Measurements from ENCODE around the gene STXBP5. TPM values are rescaled to one million over a fixed set of nuclear protein-coding genes. Genes with fewer than 3 reads are reported as not detected.
"Not testable (repeated sequence)": the region's sequence is repeated elsewhere in the genome, so short reads cannot be mapped to it uniquely, and the experiment has no call there.

Gene STXBP5
- total and polyA plus RNA-seq, 2 donors (not counting 1 experiment from before 2014, with no cell fraction given) = 4.6 to 24.1 TPM

DNA sequence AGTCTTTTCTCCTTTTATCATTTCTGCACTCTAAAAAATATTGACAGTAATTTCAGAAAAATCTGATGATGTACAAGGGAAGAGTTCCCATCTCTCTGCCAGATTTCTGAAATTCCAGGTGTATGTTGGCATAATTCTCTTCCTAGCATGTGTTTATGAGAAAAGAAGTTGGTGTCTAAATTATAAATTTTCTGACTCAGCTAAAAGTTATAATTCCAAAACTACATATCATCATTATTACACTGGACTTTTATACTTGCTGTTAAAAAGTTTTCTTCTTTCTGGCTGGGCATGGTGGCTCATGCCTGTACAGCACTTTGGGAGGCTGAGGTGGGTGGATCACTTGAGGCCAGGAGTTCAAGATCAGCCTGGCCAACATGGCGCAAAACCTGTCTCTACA lies 168.6 kb downstream of the STXBP5 start:
- H3K9me3 Mint-ChIP-seq (ENCODE audit: insufficient read depth) = no peaks in the 10 kb centered on the region
- no peaks in the 10 kb centered on the region for H3K9me3 ChIP-seq (ENCODE audit: control extremely low read depth in 1 of 3, control insufficient read depth in 2 of 3, insufficient read depth in 1 of 3, low read length in 2 of 3)
- H3K9ac ChIP-seq (ENCODE audit: low read length) = no peak overlapping the region
- ChIA-PET CTCF (no interaction called here), POLR2A (no interaction called here)
- DNase-seq (no peak), ATAC-seq (ENCODE audit: low read depth) (no peak)
- H3K79me2 ChIP-seq (ENCODE audit: control insufficient read depth, insufficient read depth, low read length) = no peaks in the 10 kb centered on the region
- no peaks in the 10 kb centered on the region for H4K20me1 ChIP-seq (ENCODE audit: control insufficient read depth, insufficient read depth, low read length, poor library complexity, severe bottlenecking)
- H3K27ac ChIP-seq (ENCODE audit: low read length in 2 of 2) = no peak overlapping the region
- H3K4me1 Mint-ChIP-seq = no peaks in the 10 kb centered on the region
- no peaks in the 10 kb centered on the region for H3K27me3 Mint-ChIP-seq
- intact Hi-C loops (cut with micrococcal nuclease) = no loop called here
- no peaks in the 10 kb centered on the region for H3K27me3 ChIP-seq (replicated peaks in 1 of 4; ENCODE audit: control extremely low read depth in 1 of 4, control insufficient read depth in 3 of 4, insufficient read depth in 4 of 4, low read length in 3 of 4)
- H3K4me2 ChIP-seq (replicated peaks; ENCODE audit: low read depth, low read length, poor library complexity, severe bottlenecking) = no peak overlapping the region
- no peaks in the 10 kb centered on the region for H3K4me1 ChIP-seq (ENCODE audit: control insufficient read depth in 2 of 2, insufficient read depth in 2 of 2, low read length in 2 of 2)
- H3K4me3 Mint-ChIP-seq = no peak overlapping the region
- WGBS (ENCODE audit: insufficient coverage) = 100% methylated on average over 1 of the region's 1 CpG
- H3K4me3 ChIP-seq (ENCODE audit: control extremely low read depth in 1 of 5, extremely low read depth in 1 of 5, insufficient read depth in 1 of 5, low read depth in 2 of 5, low read length in 4 of 5) = no peak overlapping the region
- H3K36me3 ChIP-seq (replicated peaks in 1 of 2; ENCODE audit: control extremely low read depth in 1 of 2, control insufficient read depth in 1 of 2, extremely low read depth in 1 of 2, insufficient read depth in 2 of 2, low read length in 1 of 2) = no peaks in the 10 kb centered on the region
- no peak overlapping the region for H3K27ac Mint-ChIP-seq
- no peak overlapping the region for H2AFZ ChIP-seq (ENCODE audit: insufficient read depth, low read depth, low read length, poor library complexity, severe bottlenecking)
- no peak for TF ChIP-seq EZH2 (IDR thresholded peaks at IDR 0.05; ENCODE audit: borderline replicate concordance, insufficient read depth, low read depth, low read length, poor library complexity, severe bottlenecking)
- TF ChIP-seq, protein P1, sequence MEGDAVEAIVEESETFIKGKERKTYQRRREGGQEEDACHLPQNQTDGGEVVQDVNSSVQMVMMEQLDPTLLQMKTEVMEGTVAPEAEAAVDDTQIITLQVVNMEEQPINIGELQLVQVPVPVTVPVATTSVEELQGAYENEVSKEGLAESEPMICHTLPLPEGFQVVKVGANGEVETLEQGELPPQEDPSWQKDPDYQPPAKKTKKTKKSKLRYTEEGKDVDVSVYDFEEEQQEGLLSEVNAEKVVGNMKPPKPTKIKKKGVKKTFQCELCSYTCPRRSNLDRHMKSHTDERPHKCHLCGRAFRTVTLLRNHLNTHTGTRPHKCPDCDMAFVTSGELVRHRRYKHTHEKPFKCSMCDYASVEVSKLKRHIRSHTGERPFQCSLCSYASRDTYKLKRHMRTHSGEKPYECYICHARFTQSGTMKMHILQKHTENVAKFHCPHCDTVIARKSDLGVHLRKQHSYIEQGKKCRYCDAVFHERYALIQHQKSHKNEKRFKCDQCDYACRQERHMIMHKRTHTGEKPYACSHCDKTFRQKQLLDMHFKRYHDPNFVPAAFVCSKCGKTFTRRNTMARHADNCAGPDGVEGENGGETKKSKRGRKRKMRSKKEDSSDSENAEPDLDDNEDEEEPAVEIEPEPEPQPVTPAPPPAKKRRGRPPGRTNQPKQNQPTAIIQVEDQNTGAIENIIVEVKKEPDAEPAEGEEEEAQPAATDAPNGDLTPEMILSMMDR (IDR thresholded peaks at IDR 0.05) = no peak

DNA sequence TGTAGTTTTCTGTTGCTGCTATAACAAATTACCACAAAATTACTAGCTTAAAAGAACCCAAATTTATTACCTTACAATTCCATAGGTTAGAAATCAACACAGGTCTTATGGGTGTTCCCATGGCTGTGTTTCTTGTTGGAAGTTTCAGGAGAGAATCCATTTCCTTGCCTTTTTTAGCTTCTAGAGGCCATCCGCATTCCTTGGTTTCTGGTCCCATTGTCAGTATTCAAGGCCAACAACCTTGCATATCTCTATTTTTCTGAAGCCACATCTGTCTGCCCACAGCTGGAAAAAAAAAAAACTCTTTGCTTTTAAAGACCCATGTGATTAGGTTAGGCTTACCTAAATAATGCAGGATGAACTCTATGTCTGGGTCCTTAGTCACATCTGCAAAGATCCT lies 174.6 kb downstream of the STXBP5 start:
- Histone ChIP-seq H3K27me3 (replicated peaks in 1 of 4; ENCODE audit: control extremely low read depth in 1 of 4, control insufficient read depth in 3 of 4, insufficient read depth in 4 of 4, low read length in 3 of 4) (no peaks in the 10 kb centered on the region), H3K9me3 (ENCODE audit: control extremely low read depth in 1 of 3, control insufficient read depth in 2 of 3, insufficient read depth in 1 of 3, low read length in 2 of 3) (no peaks in the 10 kb centered on the region), H4K20me1 (ENCODE audit: control insufficient read depth, insufficient read depth, low read length, poor library complexity, severe bottlenecking) (no peaks in the 10 kb centered on the region), H3K79me2 (ENCODE audit: control insufficient read depth, insufficient read depth, low read length) (no peaks in the 10 kb centered on the region), H3K27ac (ENCODE audit: low read length in 2 of 2) (no peak overlapping the region), H3K4me2 (replicated peaks; ENCODE audit: low read depth, low read length, poor library complexity, severe bottlenecking) (no peak overlapping the region), H3K9ac (ENCODE audit: low read length) (no peak overlapping the region), H3K4me3 (ENCODE audit: control extremely low read depth in 1 of 5, extremely low read depth in 1 of 5, insufficient read depth in 1 of 5, low read depth in 2 of 5, low read length in 4 of 5) (no peak overlapping the region), H3K4me1 (ENCODE audit: control insufficient read depth in 2 of 2, insufficient read depth in 2 of 2, low read length in 2 of 2) (no peaks in the 10 kb centered on the region), H3K36me3 (replicated peaks in 1 of 2; ENCODE audit: control extremely low read depth in 1 of 2, control insufficient read depth in 1 of 2, extremely low read depth in 1 of 2, insufficient read depth in 2 of 2, low read length in 1 of 2) (peaks cover 6% of the 10 kb centered on the region in 2 experiments), H2AFZ (ENCODE audit: insufficient read depth, low read depth, low read length, poor library complexity, severe bottlenecking) (no peak overlapping the region)
- TF ChIP-seq, protein P1 (IDR thresholded peaks at IDR 0.05) = no peak
- TF ChIP-seq EZH2 (IDR thresholded peaks at IDR 0.05; ENCODE audit: borderline replicate concordance, insufficient read depth, low read depth, low read length, poor library complexity, severe bottlenecking) = no peak
- ATAC-seq (ENCODE audit: low read depth) (no peak), DNase-seq (no peak)
- Mint-ChIP-seq H3K27me3 (no peaks in the 10 kb centered on the region), H3K4me1 (no peaks in the 10 kb centered on the region), H3K9me3 (ENCODE audit: insufficient read depth) (no peaks in the 10 kb centered on the region), H3K27ac (no peak overlapping the region), H3K4me3 (no peak overlapping the region)
- WGBS (ENCODE audit: insufficient coverage) = no CpG with 5 or more reads among the region's 1 CpG
- CTCF ChIA-PET = interaction anchor here (0.7 kb wide), 1 partner anchor 14 kb away, joined by 4 read pairs; no protein-coding TSS in a partner anchor
- POLR2A ChIA-PET = no interaction called here
- intact Hi-C loops (cut with micrococcal nuclease) = no loop called here

DNA sequence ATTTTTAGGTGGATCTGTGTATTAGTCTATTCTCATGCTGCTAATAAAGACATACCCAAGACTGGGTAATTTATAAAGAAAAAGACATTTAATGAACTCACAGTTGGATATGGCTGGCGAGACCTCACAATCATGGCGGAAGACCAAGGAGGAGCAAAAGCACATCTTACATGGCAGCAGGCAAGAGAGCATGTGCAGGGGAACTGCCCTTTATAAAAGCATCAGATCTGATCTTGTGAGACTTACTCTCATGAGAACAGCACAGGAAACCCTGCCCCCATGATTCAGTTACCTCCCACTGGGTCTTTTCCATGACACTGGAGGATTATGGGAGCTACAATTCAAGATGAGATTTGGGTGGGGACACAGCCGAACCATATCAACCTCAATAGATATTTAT lies 176.6 kb downstream of the STXBP5 start:
- H4K20me1 ChIP-seq (ENCODE audit: control insufficient read depth, insufficient read depth, low read length, poor library complexity, severe bottlenecking); H3K27ac Mint-ChIP-seq; POLR2A ChIA-PET; H3K27ac ChIP-seq (ENCODE audit: low read length in 2 of 2); H3K4me1 ChIP-seq (ENCODE audit: control insufficient read depth in 2 of 2, insufficient read depth in 2 of 2, low read length in 2 of 2); H3K4me3 ChIP-seq (ENCODE audit: control extremely low read depth in 1 of 5, extremely low read depth in 1 of 5, insufficient read depth in 1 of 5, low read depth in 2 of 5, low read length in 4 of 5); H3K4me2 ChIP-seq (replicated peaks; ENCODE audit: low read depth, low read length, poor library complexity, severe bottlenecking); H3K9me3 ChIP-seq (ENCODE audit: control extremely low read depth in 1 of 3, control insufficient read depth in 2 of 3, insufficient read depth in 1 of 3, low read length in 2 of 3); H3K9me3 Mint-ChIP-seq (ENCODE audit: insufficient read depth); intact Hi-C loops (cut with micrococcal nuclease); H3K4me1 Mint-ChIP-seq; H3K4me3 Mint-ChIP-seq; H3K36me3 ChIP-seq (replicated peaks in 1 of 2; ENCODE audit: control extremely low read depth in 1 of 2, control insufficient read depth in 1 of 2, extremely low read depth in 1 of 2, insufficient read depth in 2 of 2, low read length in 1 of 2); CTCF ChIA-PET; H3K27me3 Mint-ChIP-seq; ATAC-seq (ENCODE audit: low read depth); DNase-seq; H3K79me2 ChIP-seq (ENCODE audit: control insufficient read depth, insufficient read depth, low read length); H3K9ac ChIP-seq (ENCODE audit: low read length); H2AFZ ChIP-seq (ENCODE audit: insufficient read depth, low read depth, low read length, poor library complexity, severe bottlenecking); H3K27me3 ChIP-seq (replicated peaks in 1 of 4; ENCODE audit: control extremely low read depth in 1 of 4, control insufficient read depth in 3 of 4, insufficient read depth in 4 of 4, low read length in 3 of 4): not testable (repeated sequence)
- 100% methylated on average over 2 of the region's 3 CpGs for WGBS (ENCODE audit: insufficient coverage)
